Mesendoderm (in vitro differentiated cells): ENCODE measurements around the gene HDAC5.
A peak's percentile ranks its signal among the peaks of the same experiment; 100 is the strongest.

Experiments
- DNase-seq: peaks from one replicate; pipeline ENCODE4 v3.0.0; 2013
- H2AK5ac ChIP-seq: 2 replicates; pipeline ENCODE4 v1.6.1; 2013; ENCODE audit warnings: low read length, inconsistent platforms
- H2BK120ac ChIP-seq: 2 replicates; pipeline ENCODE4 v1.6.1; 2013; ENCODE audit warnings: low read depth, mild to moderate bottlenecking, low read length, moderate library complexity, mixed read lengths
- H2BK15ac ChIP-seq: replicated peaks from 2 replicates; pipeline ENCODE4 v1.6.1; 2013; ENCODE audit warnings: low read depth, mild to moderate bottlenecking, moderate library complexity
- H2BK5ac ChIP-seq: 2 replicates; pipeline ENCODE4 v1.6.1; 2013; ENCODE audit warnings: low read length, inconsistent platforms
- H3K18ac ChIP-seq: 2 replicates; pipeline ENCODE4 v1.6.1; 2013; ENCODE audit warnings: mild to moderate bottlenecking, low read length, mixed read lengths
- H3K23ac ChIP-seq: one replicate; pipeline ENCODE4 v1.6.1; 2013; ENCODE audit warnings: low read length
- H3K27ac ChIP-seq: 2 replicates; pipeline ENCODE4 v1.5.1; 2013; ENCODE audit warnings: low read depth, mild to moderate bottlenecking, inconsistent platforms, low read length, moderate library complexity
- H3K27me3 ChIP-seq: 2 replicates; pipeline ENCODE4 v1.6.1; 2013; ENCODE audit warnings: low read length, control low read depth, mild to moderate bottlenecking, inconsistent platforms; ENCODE audit not compliant: insufficient read depth, poor library complexity
- H3K36me3 ChIP-seq: 2 replicates; pipeline ENCODE4 v1.6.1; 2013; ENCODE audit warnings: low read length, inconsistent platforms; ENCODE audit not compliant: control insufficient read depth, insufficient read depth
- H3K4ac ChIP-seq: one replicate; pipeline ENCODE4 v1.6.1; 2013; ENCODE audit warnings: low read depth, mild to moderate bottlenecking, low read length, moderate library complexity
- H3K4me1 ChIP-seq: 2 replicates; pipeline ENCODE4 v1.6.1; 2013; ENCODE audit warnings: low read depth, low read length, inconsistent platforms; ENCODE audit not compliant: control insufficient read depth
- H3K4me2 ChIP-seq: 2 replicates; pipeline ENCODE4 v1.6.1; 2013; ENCODE audit warnings: low read length
- H3K4me3 ChIP-seq: 2 replicates; pipeline ENCODE4 v1.5.1; 2013; ENCODE audit warnings: mild to moderate bottlenecking, low read length
- H3K56ac ChIP-seq: one replicate; pipeline ENCODE4 v1.6.1; 2013; ENCODE audit warnings: low read length
- H3K79me1 ChIP-seq: 2 replicates; pipeline ENCODE4 v1.6.1; 2013; ENCODE audit warnings: low read length, inconsistent platforms
- H3K79me2 ChIP-seq: 2 replicates; pipeline ENCODE4 v1.6.1; 2013; ENCODE audit warnings: mild to moderate bottlenecking, low read length; ENCODE audit not compliant: control insufficient read depth, insufficient read depth
- H3K9ac ChIP-seq: 2 replicates; pipeline ENCODE4 v1.6.1; 2013; ENCODE audit warnings: low read length, inconsistent platforms
- H4K5ac ChIP-seq: one replicate; pipeline ENCODE4 v1.6.1; 2013; ENCODE audit warnings: low read length
- H4K8ac ChIP-seq: one replicate; pipeline ENCODE4 v1.6.1; 2013; ENCODE audit warnings: low read depth, mild to moderate bottlenecking, control low read depth, low read length, moderate library complexity
- WGBS: extraction: QIAGEN DNeasy Blood & Tissue Kit; methylation state at CpG from one replicate; pipeline ENCODE4 v1.1.7; 2013; ENCODE audit warnings: low lambda C conversion rate, missing lambda C conversion rate; ENCODE audit not compliant: insufficient coverage; ENCODE audit errors: extremely low coverage; 5-methylcytosine and 5-hydroxymethylcytosine counted together

Gene HDAC5

GRCh38 chr17:44115585-44116415 lies 7.6 kb downstream of the HDAC5 start:
- Histone ChIP-seq H3K4me3 (no peak overlapping the region), H3K4me2 (no peak overlapping the region), H3K18ac (no peak overlapping the region), H3K9ac (no peak overlapping the region), H3K79me2 (peaks cover 18% of the 10 kb centered on the region), H3K27ac (no peak overlapping the region), H3K4me1 (peaks cover 11% of the 10 kb centered on the region), H4K5ac (no peak overlapping the region), H2AK5ac (no peak overlapping the region), H3K4ac (no peak overlapping the region), H3K56ac (no peak overlapping the region), H2BK15ac (no peak overlapping the region), H2BK5ac (no peak overlapping the region), H3K23ac (no peak overlapping the region), H3K27me3 (no peaks in the 10 kb centered on the region), H3K79me1 (peaks cover 35% of the 10 kb centered on the region), H3K36me3 (no peaks in the 10 kb centered on the region), H4K8ac (no peak overlapping the region), H2BK120ac (no peak overlapping the region)
- DNase-seq = peak; percentile 54
- no CpG with 5 or more reads among the region's 11 CpGs for WGBS

GRCh38 chr17:44113868-44114840 lies 9.3 kb downstream of the HDAC5 start:
- WGBS = no CpG with 5 or more reads among the region's 9 CpGs
- no peak overlapping the region for H3K27ac ChIP-seq
- H4K8ac ChIP-seq = no peak overlapping the region
- no peak overlapping the region for H3K23ac ChIP-seq
- peaks cover 39% of the 10 kb centered on the region for H3K79me1 ChIP-seq
- H3K4me1 ChIP-seq = peaks cover 11% of the 10 kb centered on the region
- no peak overlapping the region for H3K18ac ChIP-seq
- H3K4me2 ChIP-seq = no peak overlapping the region
- H3K27me3 ChIP-seq = no peaks in the 10 kb centered on the region
- H2BK15ac ChIP-seq = no peak overlapping the region
- H4K5ac ChIP-seq = no peak overlapping the region
- no peak overlapping the region for H2BK120ac ChIP-seq
- no peak overlapping the region for H3K4ac ChIP-seq
- no peak overlapping the region for H2AK5ac ChIP-seq
- H2BK5ac ChIP-seq = no peak overlapping the region
- H3K4me3 ChIP-seq = no peak overlapping the region
- no peak overlapping the region for H3K9ac ChIP-seq
- no peak for DNase-seq
- H3K79me2 ChIP-seq = peaks cover 12% of the 10 kb centered on the region
- H3K56ac ChIP-seq = no peak overlapping the region
- H3K36me3 ChIP-seq = no peaks in the 10 kb centered on the region

- Histone ChIP-seq H3K23ac (no peak overlapping the region), H3K79me2 (peaks cover 8% of the 10 kb centered on the region), H2BK15ac (no peak overlapping the region), H4K5ac (no peak overlapping the region), H3K36me3 (no peaks in the 10 kb centered on the region), H4K8ac (no peak overlapping the region), H2BK5ac (no peak overlapping the region), H2AK5ac (no peak overlapping the region), H3K4me2 (no peak overlapping the region), H3K4ac (no peak overlapping the region), H3K27me3 (no peaks in the 10 kb centered on the region), H3K4me3 (no peak overlapping the region), H3K79me1 (peaks cover 35% of the 10 kb centered on the region), H3K9ac (no peak overlapping the region), H3K4me1 (peaks cover 8% of the 10 kb centered on the region), H3K56ac (no peak overlapping the region), H2BK120ac (no peak overlapping the region), H3K18ac (no peak overlapping the region), H3K27ac (no peak overlapping the region)
- WGBS = no CpG with 5 or more reads among the region's 1 CpG
- no peak for DNase-seq
Observed at GRCh38 chr17:44113382-44113781, 10.1 kb downstream of the HDAC5 start.

- H3K23ac ChIP-seq = no peak overlapping the region
- no peak overlapping the region for H4K8ac ChIP-seq
- H4K5ac ChIP-seq = no peak overlapping the region
- no peaks in the 10 kb centered on the region for H3K27me3 ChIP-seq
- no peak overlapping the region for H3K4ac ChIP-seq
- WGBS = no CpG with 5 or more reads among the region's 4 CpGs
- no peak for DNase-seq
- H2AK5ac ChIP-seq = no peak overlapping the region
- no peaks in the 10 kb centered on the region for H3K36me3 ChIP-seq
- H3K9ac ChIP-seq = no peak overlapping the region
- H3K56ac ChIP-seq = no peak overlapping the region
- H3K79me1 ChIP-seq = peaks cover 33% of the 10 kb centered on the region
- H3K79me2 ChIP-seq = peaks cover 8% of the 10 kb centered on the region
- H3K4me2 ChIP-seq = no peak overlapping the region
- no peak overlapping the region for H2BK120ac ChIP-seq
- H2BK15ac ChIP-seq = no peak overlapping the region
- no peak overlapping the region for H3K18ac ChIP-seq
- peaks cover 8% of the 10 kb centered on the region for H3K4me1 ChIP-seq
- no peak overlapping the region for H3K4me3 ChIP-seq
- H3K27ac ChIP-seq = no peak overlapping the region
- no peak overlapping the region for H2BK5ac ChIP-seq
Observed at GRCh38 chr17:44112284-44113280, 10.9 kb downstream of the HDAC5 start.

- Histone ChIP-seq H3K79me2 (peaks cover 6% of the 10 kb centered on the region), H3K27ac (no peak overlapping the region), H2BK5ac (no peak overlapping the region), H3K4me2 (no peak overlapping the region), H3K4me3 (no peak overlapping the region), H3K56ac (peak overlapping the region; percentile 44), H3K79me1 (peaks cover 30% of the 10 kb centered on the region), H3K9ac (peak overlapping the region; percentile 44), H3K27me3 (no peaks in the 10 kb centered on the region), H3K36me3 (no peaks in the 10 kb centered on the region), H3K4me1 (peaks cover 7% of the 10 kb centered on the region), H4K5ac (no peak overlapping the region), H2AK5ac (peak overlapping the region; percentile 78), H3K4ac (no peak overlapping the region), H3K23ac (no peak overlapping the region), H3K18ac (no peak overlapping the region), H4K8ac (no peak overlapping the region), H2BK120ac (no peak overlapping the region), H2BK15ac (no peak overlapping the region)
- no peak for DNase-seq
- WGBS = no CpG with 5 or more reads among the region's 3 CpGs
Observed at GRCh38 chr17:44111777-44112176, 11.7 kb downstream of the HDAC5 start.
